Upper lobe of right lung (tissue), 1 donor: ENCODE data around the gene NAPSA. TPM values are rescaled to one million over a fixed set of nuclear protein-coding genes. Genes with fewer than 3 reads are reported as not detected.
A peak's percentile ranks its signal among the peaks of the same experiment; 100 is the strongest.

Source experiments
- ATAC-seq: fragments of 200-7000 bp; cut with Tn5 transposase; one replicate; pipeline ENCODE4 v1.9.1; 2020; ENCODE audit warnings: mild to moderate bottlenecking, moderate library complexity
- DNase-seq: peaks from one replicate; pipeline ENCODE4 v3.0.0-alpha.2; 2020
- H3K27ac ChIP-seq: fragments of 200-600 bp; one replicate; pipeline ENCODE4 v1.8.0; 2022
- H3K27me3 ChIP-seq: fragments of 200-600 bp; one replicate; pipeline ENCODE4 v1.8.0; 2022; ENCODE audit warnings: mild to moderate bottlenecking
- H3K36me3 ChIP-seq: fragments of 200-600 bp; one replicate; pipeline ENCODE4 v1.8.0; 2022
- H3K4me1 ChIP-seq: fragments of 200-600 bp; one replicate; pipeline ENCODE4 v1.8.0; 2022
- H3K4me3 ChIP-seq: fragments of 200-600 bp; one replicate; pipeline ENCODE4 v1.8.0; 2022; ENCODE audit warnings: mild to moderate bottlenecking
- H3K9me3 ChIP-seq: fragments of 200-600 bp; one replicate; pipeline ENCODE4 v1.8.0; 2022
- intact Hi-C: fragments of 100-400 bp; cut with DNase I; formaldehyde crosslinking; loops from one replicate; pipeline ENCODE4 v1.11.0; 2022
- long read RNA-seq: library from polyadenylated mRNA; unstranded; transcript quantifications from one replicate; pipeline ENCODE4 v2.0.0, GENCODE V29; 2021
- total RNA-seq: library from RNA; stranded (reverse); fragmentation: NEBNext Ultra II Directional; extraction: Animal tissue kit (Norgen Biotek cat#: 25700); gene quantifications from one replicate; pipeline ENCODE4 v1.2.1, GENCODE V29; 2021
- TF ChIP-seq, protein P1 (sequence below): fragments of 200-600 bp; IDR thresholded peaks from one replicate; pipeline ENCODE4 v1.8.0; 2022; ENCODE audit warnings: antibody characterized with exemption
- donor health status: DM: no; HTN: yes; CAD: no; lungs with severe emphysema.

Gene NAPSA
- 1,895 TPM for total RNA-seq
- long read RNA-seq, transcript NAPSA-204 (2 exons, 514 nt), result minor isoform, 37 of 847 reads
- long read RNA-seq, transcript NAPSA-201 (9 exons, 1,548 nt), result major isoform, 559 of 847 reads
- long read RNA-seq, partial matches to known transcripts, result 165 of 847 reads
- long read RNA-seq, other reads (novel, unspliced or antisense), result 86 of 847 reads

DNA sequence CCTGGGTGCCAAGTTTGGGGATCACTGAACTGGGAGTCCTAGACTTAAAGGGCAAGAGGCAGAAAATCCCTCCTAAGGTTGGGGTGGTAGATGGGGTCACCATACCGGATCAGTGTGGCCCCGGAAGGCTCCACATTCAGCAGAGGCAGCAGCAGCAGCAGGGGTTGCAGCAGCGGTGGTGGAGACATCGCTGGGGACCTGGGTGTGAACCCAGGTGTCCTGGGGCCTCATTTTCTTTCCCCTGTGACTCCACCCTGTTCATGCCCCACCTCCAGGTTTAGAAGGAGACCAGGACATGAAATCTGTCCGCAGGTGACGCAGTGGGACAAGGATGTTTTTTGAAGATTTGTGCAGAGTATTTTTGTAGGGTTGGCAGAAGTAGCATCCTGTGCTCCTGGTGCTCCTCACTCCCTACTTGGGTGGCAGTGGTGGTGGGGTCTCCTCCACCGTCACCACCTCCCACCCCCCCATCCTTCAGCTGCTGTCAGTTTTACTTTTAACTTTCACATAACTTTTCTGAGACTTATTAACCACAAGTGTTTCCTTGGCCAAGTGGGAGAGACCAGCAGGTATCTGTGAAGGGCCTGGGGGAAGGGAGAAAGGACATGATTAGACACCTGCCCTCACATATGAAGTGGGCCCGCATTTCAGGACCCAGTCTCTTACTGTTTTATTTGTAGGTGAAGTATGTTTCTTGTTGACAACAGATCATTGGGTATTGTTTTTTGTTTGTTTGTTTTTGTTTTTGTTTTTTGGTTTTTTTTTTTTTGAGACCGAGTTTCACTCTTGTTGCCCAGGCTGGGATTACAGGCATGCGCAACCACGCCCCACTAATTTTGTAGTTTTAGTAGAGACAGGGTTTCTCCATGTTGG, at the start of gene NAPSA:
Gene NAPSA, minus strand, starts transcription at position 206 of the 873 bp plus-strand sequence. Its CDS starts 18 bp downstream, at position 188.
- Histone ChIP-seq H3K27me3 (no peaks in the 10 kb centered on the region), H3K36me3 (no peaks in the 10 kb centered on the region), H3K27ac (peak within 1 kb of the TSS; percentile 77), H3K4me3 (peak within 1 kb of the TSS; percentile 54), H3K4me1 (no peaks in the 10 kb centered on the region), H3K9me3 (no peaks in the 10 kb centered on the region)
- ATAC-seq, result peak; percentile 57
- DNase-seq, result peak; percentile 79
- TF ChIP-seq, protein P1, sequence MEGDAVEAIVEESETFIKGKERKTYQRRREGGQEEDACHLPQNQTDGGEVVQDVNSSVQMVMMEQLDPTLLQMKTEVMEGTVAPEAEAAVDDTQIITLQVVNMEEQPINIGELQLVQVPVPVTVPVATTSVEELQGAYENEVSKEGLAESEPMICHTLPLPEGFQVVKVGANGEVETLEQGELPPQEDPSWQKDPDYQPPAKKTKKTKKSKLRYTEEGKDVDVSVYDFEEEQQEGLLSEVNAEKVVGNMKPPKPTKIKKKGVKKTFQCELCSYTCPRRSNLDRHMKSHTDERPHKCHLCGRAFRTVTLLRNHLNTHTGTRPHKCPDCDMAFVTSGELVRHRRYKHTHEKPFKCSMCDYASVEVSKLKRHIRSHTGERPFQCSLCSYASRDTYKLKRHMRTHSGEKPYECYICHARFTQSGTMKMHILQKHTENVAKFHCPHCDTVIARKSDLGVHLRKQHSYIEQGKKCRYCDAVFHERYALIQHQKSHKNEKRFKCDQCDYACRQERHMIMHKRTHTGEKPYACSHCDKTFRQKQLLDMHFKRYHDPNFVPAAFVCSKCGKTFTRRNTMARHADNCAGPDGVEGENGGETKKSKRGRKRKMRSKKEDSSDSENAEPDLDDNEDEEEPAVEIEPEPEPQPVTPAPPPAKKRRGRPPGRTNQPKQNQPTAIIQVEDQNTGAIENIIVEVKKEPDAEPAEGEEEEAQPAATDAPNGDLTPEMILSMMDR, result no peak
- intact Hi-C loops, result loop anchor here (5.0 kb wide), 1 partner anchor 52 kb away; the partner anchor contains the start of gene SPIB

DNA sequence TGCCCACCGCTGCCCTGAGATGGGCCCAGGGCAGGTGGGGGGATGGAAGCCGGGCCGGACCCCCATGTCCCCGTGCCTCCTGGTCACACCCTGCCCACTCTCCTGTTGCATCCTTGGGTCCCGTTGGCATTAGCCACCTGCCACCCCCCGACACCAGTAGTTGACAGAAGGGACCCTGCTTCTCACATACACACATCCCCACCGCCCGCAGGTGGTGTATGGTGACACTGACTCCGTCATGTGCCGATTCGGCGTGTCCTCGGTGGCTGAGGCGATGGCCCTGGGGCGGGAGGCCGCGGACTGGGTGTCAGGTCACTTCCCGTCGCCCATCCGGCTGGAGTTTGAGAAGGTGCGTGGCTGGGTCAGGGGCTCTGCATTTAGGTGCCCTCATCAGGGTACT, 48.1 kb upstream of the NAPSA start:
- peaks cover 11% of the 10 kb centered on the region for H3K36me3 ChIP-seq
- no peak overlapping the region for H3K4me3 ChIP-seq
- intact Hi-C loops, result no loop called here
- H3K9me3 ChIP-seq, result no peaks in the 10 kb centered on the region
- TF ChIP-seq, protein P1, result no peak
- H3K27ac ChIP-seq, result no peak overlapping the region
- no peaks in the 10 kb centered on the region for H3K4me1 ChIP-seq
- DNase-seq (no peak), ATAC-seq (no peak)
- H3K27me3 ChIP-seq, result peaks cover 7% of the 10 kb centered on the region

GRCh38 chr19:50413096-50413495, 47.7 kb upstream of the NAPSA start:
- ATAC-seq, result no peak
- no peak for DNase-seq
- Histone ChIP-seq H3K9me3 (no peaks in the 10 kb centered on the region), H3K4me1 (no peaks in the 10 kb centered on the region), H3K27me3 (peaks cover 6% of the 10 kb centered on the region), H3K4me3 (no peak overlapping the region), H3K36me3 (peaks cover 11% of the 10 kb centered on the region), H3K27ac (no peak overlapping the region)
- TF ChIP-seq, protein P1, result no peak
- intact Hi-C loops, result no loop called here

DNA sequence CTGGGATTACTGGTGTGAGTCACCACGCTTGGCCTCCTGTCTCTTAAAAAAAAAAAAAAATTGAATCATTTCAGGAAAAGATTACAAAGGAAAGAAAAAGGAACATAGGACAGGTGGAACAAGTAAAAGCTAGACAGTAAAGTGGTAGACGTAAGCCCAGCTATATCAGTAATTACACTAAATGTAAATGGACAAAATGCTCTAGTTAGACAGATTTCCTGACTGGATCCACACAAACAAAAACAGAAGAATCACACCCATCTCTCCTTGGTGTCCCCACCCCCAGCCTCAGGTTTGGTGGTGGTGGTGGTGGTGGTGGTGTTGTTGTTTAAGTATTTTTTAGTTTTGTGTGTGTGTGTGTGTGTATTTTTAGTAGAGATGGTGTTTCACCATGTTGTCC, 47.0 kb upstream of the NAPSA start:
- no peaks in the 10 kb centered on the region for H3K27me3 ChIP-seq
- TF ChIP-seq, protein P1, result no peak
- intact Hi-C loops, result no loop called here
- no peaks in the 10 kb centered on the region for H3K9me3 ChIP-seq
- peaks cover 11% of the 10 kb centered on the region for H3K36me3 ChIP-seq
- no peaks in the 10 kb centered on the region for H3K4me1 ChIP-seq
- H3K27ac ChIP-seq, result no peak overlapping the region
- ATAC-seq (no peak), DNase-seq (no peak)
- no peak overlapping the region for H3K4me3 ChIP-seq

- no peak overlapping the region for H3K4me3 ChIP-seq
- intact Hi-C loops, result no loop called here
- ATAC-seq (no peak), DNase-seq (no peak)
- no peaks in the 10 kb centered on the region for H3K4me1 ChIP-seq
- no peaks in the 10 kb centered on the region for H3K9me3 ChIP-seq
- peaks cover 11% of the 10 kb centered on the region for H3K36me3 ChIP-seq
- H3K27ac ChIP-seq, result no peak overlapping the region
- TF ChIP-seq, protein P1, result no peak
- no peaks in the 10 kb centered on the region for H3K27me3 ChIP-seq
Measured at GRCh38 chr19:50410109-50410508, 44.7 kb upstream of the NAPSA start.
